Measurements from ENCODE around the gene MSANTD3.
A peak's percentile ranks its signal among the peaks of the same experiment; 100 is the strongest.
"Not testable (repeated sequence)": the region's sequence is repeated elsewhere in the genome, so short reads cannot be mapped to it uniquely, and the experiment has no call there.

MSANTD3 gene

GRCh38 chr9:100426530-100427365 lies at the start of gene MSANTD3:
TSS of gene MSANTD3 (plus strand) at chr9:100427143. CDS start at chr9:100441939, 14,796 bp downstream.
- peak; percentile 17 to 28 for DNase-seq (ENCODE audit: low read depth in 2 of 2)

GRCh38 chr9:100379862-100380261 lies 47.1 kb upstream of the MSANTD3 start:
- no peak for DNase-seq (ENCODE audit: low read depth in 2 of 2)

DNA sequence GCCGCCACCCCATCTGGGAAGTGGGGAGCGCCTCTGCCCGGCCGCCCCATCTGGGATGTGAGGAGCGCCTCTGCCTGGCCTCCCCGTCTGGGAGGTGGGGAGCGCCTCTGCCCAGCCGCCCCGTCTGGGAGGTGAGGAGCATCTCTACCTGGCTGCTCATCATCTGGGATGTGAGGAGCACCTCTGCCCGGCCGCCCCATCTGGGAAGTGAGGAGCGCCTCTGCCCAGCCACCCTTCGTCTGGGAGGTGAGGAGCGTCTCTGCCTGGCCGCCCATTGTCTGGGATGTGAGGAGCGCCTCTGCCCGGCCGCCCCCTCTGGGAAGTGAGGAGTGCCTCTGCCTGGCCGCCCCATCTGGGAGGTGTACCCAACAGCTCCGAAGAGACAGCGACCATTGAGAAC lies 34.0 kb upstream of the MSANTD3 start:
- DNase-seq (ENCODE audit: low read depth in 2 of 2), result not testable (repeated sequence)

GRCh38 chr9:100394032-100394695 lies 32.8 kb upstream of the MSANTD3 start:
- DNase-seq (ENCODE audit: low read depth in 2 of 2), result no peak

GRCh38 chr9:100394816-100395215 lies 32.1 kb upstream of the MSANTD3 start:
- no peak for DNase-seq (ENCODE audit: low read depth in 2 of 2)

- DNase-seq (ENCODE audit: low read depth in 2 of 2), result no peak
Observed at GRCh38 chr9:100396769-100397168, 30.2 kb upstream of the MSANTD3 start.

DNA sequence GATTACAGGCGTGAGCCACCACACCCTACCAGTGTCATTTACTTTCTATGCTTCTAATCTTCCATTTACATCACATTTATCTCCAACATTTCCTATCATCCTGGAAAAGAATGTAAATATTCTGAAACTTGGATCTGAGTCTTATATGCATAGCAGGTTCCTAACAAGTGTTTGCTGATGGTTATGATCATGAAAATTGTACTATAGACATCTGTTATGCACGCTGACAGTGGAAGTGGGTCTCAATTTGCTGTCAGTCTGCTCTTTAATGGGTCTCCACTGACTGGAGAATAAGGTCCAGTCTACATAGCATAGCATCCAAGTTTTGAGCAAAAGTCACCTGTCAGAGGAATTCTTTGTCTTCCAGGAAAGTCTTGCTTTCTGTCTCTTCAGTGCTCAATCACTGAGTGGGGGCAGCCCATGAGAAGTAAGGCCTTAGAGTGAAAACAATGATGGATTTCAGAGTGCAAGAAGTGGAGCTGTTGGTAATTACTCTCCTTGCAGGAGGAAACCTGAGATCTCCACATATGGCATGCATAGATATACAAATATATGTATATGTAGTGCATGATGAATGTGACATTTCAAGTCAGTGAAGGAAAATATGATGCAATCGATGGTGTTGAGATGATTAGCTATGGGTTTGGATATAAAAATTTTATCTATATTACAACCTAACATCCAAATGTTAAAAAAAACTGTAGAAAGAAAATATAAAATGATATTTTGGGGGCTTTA lies 29.2 kb upstream of the MSANTD3 start:
- DNase-seq (ENCODE audit: low read depth in 2 of 2), result no peak

DNA sequence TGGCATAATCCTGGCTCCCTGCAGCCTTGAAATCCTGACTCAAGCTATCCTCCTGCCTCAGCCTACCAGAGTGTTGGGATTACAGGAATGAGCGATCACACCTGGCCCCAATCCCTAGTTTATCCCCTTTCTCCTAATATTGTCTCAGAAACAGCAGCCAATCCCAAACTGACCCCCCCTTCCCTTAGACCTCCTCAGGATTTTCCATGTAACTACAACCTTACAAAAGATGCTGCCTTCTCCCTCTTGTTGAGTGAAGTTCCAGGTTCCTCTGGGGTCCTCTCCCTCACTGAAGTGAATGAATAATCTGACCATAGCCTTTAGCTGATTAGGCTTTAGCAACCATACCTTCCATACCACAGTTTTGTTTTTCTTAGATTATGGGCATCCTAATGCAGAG lies 25.9 kb upstream of the MSANTD3 start:
- no peak for DNase-seq (ENCODE audit: low read depth in 2 of 2)

GRCh38 chr9:100406962-100407361 lies 20.0 kb upstream of the MSANTD3 start:
- DNase-seq (ENCODE audit: low read depth in 2 of 2), result no peak

DNA sequence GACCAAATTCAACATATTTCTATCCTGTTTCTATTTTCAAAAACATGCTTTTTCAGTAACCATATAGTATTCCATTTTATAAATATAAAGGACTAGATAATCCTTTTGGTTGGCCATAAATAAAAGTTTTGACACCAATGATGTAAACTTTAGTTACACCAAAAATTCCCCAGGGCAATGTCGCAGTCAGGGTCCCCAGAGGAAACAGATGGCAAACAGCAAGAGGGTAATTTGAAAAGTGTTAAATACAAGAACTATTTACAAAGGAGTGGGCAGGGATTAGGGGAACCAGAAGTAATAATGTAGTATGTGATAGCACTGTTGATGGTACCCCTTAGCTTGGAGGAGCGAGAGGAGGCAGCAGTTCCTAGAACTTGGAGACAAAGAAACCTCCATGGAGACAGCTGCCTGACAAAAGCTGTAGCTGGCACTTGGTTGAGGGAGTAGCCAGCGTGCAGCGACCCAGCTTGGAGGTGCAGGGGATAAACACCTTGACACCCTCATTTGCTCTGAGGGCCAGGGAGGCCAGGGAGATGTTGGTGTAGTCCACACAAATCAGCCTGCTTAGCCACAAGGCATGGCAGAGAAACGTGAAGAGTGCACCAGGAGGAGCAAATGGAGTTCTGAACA lies 18.3 kb upstream of the MSANTD3 start:
- DNase-seq (ENCODE audit: low read depth in 2 of 2), result no peak

DNA sequence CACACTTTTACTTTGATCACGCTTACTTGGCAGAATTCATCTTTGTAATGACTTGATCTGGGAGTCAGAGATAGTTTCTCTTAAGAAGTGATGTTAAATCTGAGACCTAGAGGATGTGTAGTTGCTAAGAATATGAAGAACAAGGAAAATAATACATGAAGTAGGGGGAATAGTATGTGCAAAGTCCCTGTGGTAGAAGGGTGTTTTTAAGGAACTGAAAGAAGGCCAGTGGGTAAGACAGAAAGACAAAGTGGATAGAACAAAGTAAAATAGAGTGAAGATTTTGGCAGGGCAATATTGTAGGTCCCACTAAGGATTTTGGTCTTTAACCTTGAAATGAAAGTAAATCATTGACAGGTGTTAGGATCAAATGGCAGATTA lies 17.8 kb upstream of the MSANTD3 start:
- DNase-seq (ENCODE audit: low read depth in 2 of 2), result no peak

DNA sequence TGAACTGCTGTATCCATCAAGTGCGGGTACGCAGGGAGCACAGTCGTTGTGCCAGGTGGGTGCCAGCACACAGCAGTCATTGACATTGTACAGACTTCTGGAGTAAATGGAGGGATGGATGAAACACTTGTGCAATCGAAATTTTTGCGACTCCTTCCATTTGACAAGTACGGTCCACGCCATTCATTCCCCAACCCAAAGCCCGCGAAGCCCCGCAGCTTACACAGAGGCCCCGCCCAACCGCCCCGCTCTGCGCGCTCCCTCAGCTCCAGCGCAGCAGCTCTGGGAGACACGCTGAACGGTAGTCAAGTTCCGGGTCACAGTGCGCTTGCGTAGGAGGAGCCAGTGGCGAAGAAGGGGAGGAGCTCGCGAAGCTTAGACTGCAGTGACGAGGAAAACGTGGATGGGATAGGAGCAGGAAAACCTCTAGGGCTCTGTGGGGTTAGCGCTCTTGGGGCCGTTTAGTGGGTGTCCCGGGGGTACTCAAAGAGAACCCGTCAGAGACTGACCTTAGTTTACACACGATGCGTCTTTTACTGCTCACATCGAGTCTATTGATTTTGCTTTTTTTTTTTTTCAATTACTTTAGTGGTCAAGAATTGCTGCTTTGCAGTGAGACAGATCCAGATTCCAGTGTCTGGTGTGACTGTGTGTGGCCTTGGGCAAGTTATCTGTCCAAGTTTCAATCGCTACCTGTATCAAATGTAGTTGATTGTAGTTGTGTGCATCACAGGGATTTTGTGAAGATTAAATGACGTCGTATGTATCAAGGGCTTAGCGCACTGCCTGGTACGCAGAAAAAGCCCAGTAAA lies 15.3 kb upstream of the MSANTD3 start:
- peak; percentile 74 to 83 for DNase-seq (ENCODE audit: low read depth in 2 of 2)

DNA sequence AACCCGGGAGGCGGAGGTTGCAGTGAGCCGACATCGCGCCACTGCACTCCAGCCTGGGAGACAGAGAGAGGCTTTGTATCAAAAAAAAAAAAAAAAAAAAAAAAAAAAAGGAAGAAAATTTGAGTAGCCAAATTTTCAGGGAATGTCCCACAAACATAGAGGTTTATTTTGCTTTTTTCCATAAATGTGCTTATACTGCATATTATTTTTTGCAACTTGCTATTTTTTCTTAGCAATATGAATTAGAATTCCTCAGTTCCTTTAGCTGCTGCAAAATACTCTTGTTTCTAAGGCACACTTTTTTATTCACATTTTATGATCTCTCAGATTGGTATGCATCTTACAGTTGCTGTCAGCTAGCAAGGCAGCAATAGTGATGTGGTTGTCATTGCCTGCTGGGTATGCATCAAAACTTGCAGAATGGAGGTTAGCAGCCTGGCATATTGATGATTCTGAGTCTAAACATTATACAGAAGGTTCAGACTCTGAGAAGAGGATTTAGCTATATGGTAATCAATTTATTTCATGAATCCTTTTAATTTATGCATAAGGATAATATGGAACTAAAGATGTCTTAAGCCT lies 13.0 kb upstream of the MSANTD3 start:
- DNase-seq (ENCODE audit: low read depth in 2 of 2), result no peak

DNA sequence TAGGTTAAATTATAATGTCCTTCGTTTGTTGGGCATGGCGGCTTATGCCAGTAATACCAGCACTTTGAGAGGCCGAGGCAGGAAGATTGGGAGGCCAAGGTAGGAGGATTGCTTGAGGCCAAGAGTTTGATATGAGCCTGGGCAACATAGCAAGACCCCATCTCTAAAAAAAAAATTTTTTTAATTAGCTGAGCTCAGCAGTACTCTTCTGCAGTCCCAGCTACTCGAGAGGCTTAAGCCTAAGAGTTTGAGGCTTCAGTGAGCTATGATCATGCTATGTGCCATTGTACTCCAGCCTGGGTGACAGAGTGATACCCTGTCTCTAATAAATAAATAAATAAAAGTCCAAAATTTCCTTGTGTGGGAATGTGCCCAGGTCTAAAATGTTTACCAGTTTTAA lies 9.1 kb upstream of the MSANTD3 start:
- DNase-seq (ENCODE audit: low read depth in 2 of 2), result no peak

- no peak for DNase-seq (ENCODE audit: low read depth in 2 of 2)
Observed at GRCh38 chr9:100419166-100419565, 7.8 kb upstream of the MSANTD3 start.

DNA sequence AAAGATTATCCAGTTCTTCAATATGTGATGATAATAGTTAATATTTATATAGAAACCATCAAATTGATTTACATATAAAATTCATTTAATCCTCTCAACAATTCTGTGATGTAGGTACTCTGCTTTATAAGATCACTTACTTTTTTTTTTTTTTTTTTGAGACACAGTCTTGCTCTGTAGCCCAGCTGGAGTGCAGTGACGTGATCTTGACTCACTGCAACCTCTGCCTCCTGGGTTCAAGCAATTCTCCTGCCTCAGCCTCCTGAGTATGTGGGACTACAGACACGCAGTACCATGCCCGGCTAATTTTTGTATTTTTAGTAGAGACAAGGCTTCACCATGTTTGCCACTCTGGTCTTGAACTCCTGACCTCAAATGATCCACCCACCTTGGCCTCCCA lies 5.8 kb upstream of the MSANTD3 start:
- not testable (repeated sequence) for DNase-seq (ENCODE audit: low read depth in 2 of 2)

DNA sequence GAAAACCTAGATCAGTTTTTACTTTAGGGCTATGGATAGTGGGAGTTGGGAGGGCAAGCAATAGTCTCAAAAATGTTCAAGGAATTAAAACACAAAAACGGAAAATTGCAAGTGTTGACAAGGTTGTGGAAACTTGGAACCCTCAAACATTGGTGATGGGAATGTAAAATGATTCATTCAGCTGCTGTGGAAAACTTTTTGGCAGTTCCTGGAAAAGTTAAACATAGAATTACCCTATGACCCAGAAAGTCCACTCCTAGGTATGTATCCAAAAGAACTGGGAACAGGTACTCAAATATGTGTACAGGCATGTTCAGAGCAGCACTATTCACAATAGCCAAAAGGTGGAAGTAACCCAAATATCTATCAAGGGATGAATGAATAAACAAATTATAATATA lies 1.2 kb upstream of the MSANTD3 start:
- no peak for DNase-seq (ENCODE audit: low read depth in 2 of 2)

GRCh38 chr9:100426189-100426529 lies 784 bp upstream of the MSANTD3 start:
- no peak for DNase-seq (ENCODE audit: low read depth in 2 of 2)

DNA sequence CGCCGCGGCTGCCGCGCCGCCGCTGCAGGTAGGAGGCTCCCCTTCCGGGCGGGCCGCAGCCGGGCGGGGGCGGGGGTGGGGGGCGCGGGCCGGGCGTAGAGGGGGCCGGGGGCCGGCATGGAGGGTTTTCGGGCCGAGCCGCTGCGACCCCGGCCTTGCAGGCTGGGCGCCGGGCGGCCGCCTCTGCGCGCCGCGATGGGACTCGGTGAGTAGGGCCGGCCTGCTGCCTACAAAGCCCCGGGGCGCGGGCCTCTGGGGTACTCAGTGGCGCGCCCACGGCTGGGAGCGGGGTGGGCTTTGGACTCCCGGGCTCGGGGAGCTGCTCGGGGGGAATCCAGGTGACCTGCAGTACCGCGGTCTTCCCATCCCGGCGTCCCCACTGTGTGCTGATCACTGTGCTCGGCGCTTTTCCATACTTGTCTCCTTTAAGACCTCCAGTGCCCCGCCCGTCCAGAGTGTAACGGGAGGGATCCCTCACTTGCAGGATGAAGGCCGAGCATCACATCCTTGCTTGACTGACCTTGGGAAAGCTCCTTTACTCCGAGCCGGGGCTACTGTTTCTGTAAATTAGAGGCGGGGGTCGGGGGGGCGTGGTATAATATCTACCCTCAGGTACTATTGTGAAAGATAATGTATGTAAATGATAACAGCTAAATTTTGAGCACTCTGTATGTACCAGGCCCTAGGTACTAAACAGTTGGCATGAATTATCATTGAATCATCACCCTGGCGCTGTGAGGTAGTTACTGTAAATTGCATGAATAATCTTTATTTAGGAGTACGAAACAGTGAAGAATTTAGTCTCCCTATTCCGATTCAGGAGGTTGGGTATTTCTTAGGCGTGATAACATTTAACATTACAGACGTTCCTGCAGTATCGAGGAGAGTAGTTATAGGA lies 672 bp downstream of the MSANTD3 start:
- DNase-seq (ENCODE audit: low read depth in 2 of 2), result peak; percentile 7 to 9

All from stimulated activated CD4-positive, alpha-beta T cell treated with anti-CD3 and anti-CD28 coated beads, Interleukin-4, amount 100 ng/mL, for 48 hours (primary cell).